OCI-LY1 (cell line): ENCODE results near the gene SAA4.
"Not testable (repeated sequence)": the region's sequence is repeated elsewhere in the genome, so short reads cannot be mapped to it uniquely, and the experiment has no call there.

ENCODE experiments used
- H2AFZ ChIP-seq: fragments of 200-600 bp; sonication (generic), shearing (Covaris generic); 2 replicates; pipeline ENCODE4 v1.6.0; 2014; ENCODE audit warnings: antibody characterized with exemption, mild to moderate bottlenecking, low read length
- H3F3A ChIP-seq: fragments of 200-600 bp; sonication (generic), shearing (Covaris generic); 2 replicates; pipeline ENCODE4 v1.6.0; 2014; ENCODE audit warnings: mild to moderate bottlenecking, antibody characterized with exemption, low read length, moderate library complexity; ENCODE audit not compliant: insufficient read depth
- H3K27ac ChIP-seq: fragments of 200-600 bp; sonication (generic); 2 replicates; pipeline ENCODE4 v1.5.1; 2014; ENCODE audit warnings: low read length, mixed run types, mild to moderate bottlenecking, low read depth; ENCODE audit not compliant: poor library complexity, severe bottlenecking
- H3K27me3 ChIP-seq: fragments of 200-600 bp; sonication (generic); 2 replicates; pipeline ENCODE4 v1.6.0; 2014; ENCODE audit warnings: antibody characterized with exemption, mild to moderate bottlenecking, low read length, moderate library complexity; ENCODE audit not compliant: insufficient read depth
- H3K36me3 ChIP-seq: fragments of 200-600 bp; sonication (generic); 2 replicates; pipeline ENCODE4 v1.6.1; 2014; ENCODE audit warnings: mild to moderate bottlenecking, antibody characterized with exemption, low read length, moderate library complexity, mixed read lengths; ENCODE audit not compliant: insufficient read depth
- H3K4me1 ChIP-seq: fragments of 200-600 bp; sonication (generic); 2 replicates; pipeline ENCODE4 v1.5.1; 2014; ENCODE audit warnings: mild to moderate bottlenecking, low read length, moderate library complexity; ENCODE audit not compliant: insufficient read depth, severe bottlenecking
- H3K4me2 ChIP-seq: fragments of 200-600 bp; sonication (generic), shearing (Covaris generic); 2 replicates; pipeline ENCODE4 v1.6.1; 2014; ENCODE audit warnings: low read length
- H3K4me3 ChIP-seq: fragments of 200-600 bp; sonication (generic); 2 replicates; pipeline ENCODE4 v1.5.1; 2014; ENCODE audit warnings: low read length, low read depth, mild to moderate bottlenecking, mixed read lengths; ENCODE audit not compliant: poor library complexity, severe bottlenecking
- H3K79me2 ChIP-seq: fragments of 200-600 bp; shearing (Covaris generic); 2 replicates; pipeline ENCODE4 v1.6.1; 2016; ENCODE audit warnings: mixed run types, low read length, mixed read lengths; ENCODE audit not compliant: insufficient read depth
- H3K9ac ChIP-seq: fragments of 200-600 bp; sonication (generic), shearing (Covaris generic); 2 replicates; pipeline ENCODE4 v1.6.1; 2014; ENCODE audit warnings: mild to moderate bottlenecking, low read length, mixed read lengths
- H3K9me2 ChIP-seq: fragments of 200-600 bp; sonication (generic), shearing (Covaris generic); 2 replicates; pipeline ENCODE4 v1.6.1; 2014; ENCODE audit warnings: low read depth, mild to moderate bottlenecking, low read length, mixed read lengths
- H3K9me3 ChIP-seq: fragments of 200-600 bp; shearing (Covaris generic); 2 replicates; pipeline ENCODE4 v1.6.1; 2014; ENCODE audit warnings: low read length, mixed read lengths
- H4K20me1 ChIP-seq: fragments of 200-600 bp; sonication (generic), shearing (Covaris generic); 2 replicates; pipeline ENCODE4 v1.6.0; 2016; ENCODE audit warnings: mild to moderate bottlenecking, low read length; ENCODE audit not compliant: insufficient read depth
- CTCF ChIP-seq: fragments of 200-600 bp; sonication (generic), shearing (Covaris generic); IDR thresholded peaks from 2 replicates; pipeline ENCODE4 v1.5.1; 2017; ENCODE audit warnings: mild to moderate bottlenecking, antibody characterized with exemption, low read length, moderate library complexity, mixed read lengths
- EZH2 ChIP-seq: fragments of 200-600 bp; sonication (generic), shearing (Covaris generic); IDR thresholded peaks from 2 replicates; pipeline ENCODE4 v1.8.0; 2017; ENCODE audit warnings: borderline replicate concordance, mixed run types, mild to moderate bottlenecking, antibody characterized with exemption, low read length, moderate library complexity, mixed read lengths

Gene SAA4

GRCh38 chr11:18253778-18254338, 17.3 kb upstream of the SAA4 start:
- Histone ChIP-seq H3K79me2 (no peaks in the 10 kb centered on the region), H3K9me2 (no peaks in the 10 kb centered on the region), H3K4me3 (no peak overlapping the region), H3F3A (no peaks in the 10 kb centered on the region), H3K27ac (no peak overlapping the region), H3K9me3 (no peaks in the 10 kb centered on the region), H4K20me1 (no peaks in the 10 kb centered on the region), H2AFZ (no peak overlapping the region), H3K4me2 (no peak overlapping the region), H3K36me3 (no peaks in the 10 kb centered on the region), H3K9ac (no peak overlapping the region), H3K27me3 (no peaks in the 10 kb centered on the region), H3K4me1 (no peaks in the 10 kb centered on the region)
- TF ChIP-seq CTCF (no peak), EZH2 (no peak)

- no peak overlapping the region for H3K27ac ChIP-seq
- H3F3A ChIP-seq, result no peaks in the 10 kb centered on the region
- H3K27me3 ChIP-seq, result no peaks in the 10 kb centered on the region
- H3K79me2 ChIP-seq, result no peaks in the 10 kb centered on the region
- H3K4me3 ChIP-seq, result no peak overlapping the region
- H3K4me2 ChIP-seq, result no peak overlapping the region
- H3K4me1 ChIP-seq, result no peaks in the 10 kb centered on the region
- no peaks in the 10 kb centered on the region for H4K20me1 ChIP-seq
- no peaks in the 10 kb centered on the region for H3K9me2 ChIP-seq
- no peak for TF ChIP-seq CTCF
- TF ChIP-seq EZH2, result no peak
- no peaks in the 10 kb centered on the region for H3K36me3 ChIP-seq
- H2AFZ ChIP-seq, result no peak overlapping the region
- H3K9ac ChIP-seq, result no peak overlapping the region
- no peaks in the 10 kb centered on the region for H3K9me3 ChIP-seq
These were observed 16.6 kb upstream of the SAA4 start for GRCh38 chr11:18253233-18253632.

- TF ChIP-seq CTCF, result no peak
- TF ChIP-seq EZH2, result no peak
- Histone ChIP-seq H3K36me3 (no peaks in the 10 kb centered on the region), H4K20me1 (no peaks in the 10 kb centered on the region), H3K79me2 (no peaks in the 10 kb centered on the region), H3K9me2 (no peaks in the 10 kb centered on the region), H3K9ac (no peak within 1 kb of the TSS), H3K27me3 (no peaks in the 10 kb centered on the region), H3K9me3 (no peaks in the 10 kb centered on the region), H3K4me3 (no peak within 1 kb of the TSS), H3F3A (no peaks in the 10 kb centered on the region), H3K4me1 (peaks cover 10% of the 10 kb centered on the region), H2AFZ (no peak within 1 kb of the TSS), H3K27ac (no peak within 1 kb of the TSS), H3K4me2 (no peak within 1 kb of the TSS)
These were observed 12.0 kb upstream of the SAA4 start, which contains the start of gene SAA2 for GRCh38 chr11:18248561-18248960. SAA2 (minus strand) TSS chr11:18248668; CDS start chr11:18248011, 657 bp downstream.

GRCh38 chr11:18247191-18247581, 10.6 kb upstream of the SAA4 start:
- not testable (repeated sequence) for H3K4me3 ChIP-seq, H4K20me1 ChIP-seq, H3K79me2 ChIP-seq, H3F3A ChIP-seq, H3K9me3 ChIP-seq, H3K36me3 ChIP-seq, H3K4me2 ChIP-seq, H3K27ac ChIP-seq, H2AFZ ChIP-seq, H3K9me2 ChIP-seq, H3K9ac ChIP-seq, H3K27me3 ChIP-seq, H3K4me1 ChIP-seq

- not testable (repeated sequence) for H3K9me2 ChIP-seq, H4K20me1 ChIP-seq, H3K4me1 ChIP-seq, H3K9me3 ChIP-seq, H3K9ac ChIP-seq, H3K27me3 ChIP-seq, H3F3A ChIP-seq, H3K36me3 ChIP-seq, H3K4me3 ChIP-seq, H3K79me2 ChIP-seq, H3K27ac ChIP-seq, H2AFZ ChIP-seq
- H3K4me2 ChIP-seq, result 0 out of 2 replicates have a peak overlapping the region, but pooled peaks have one; percentile 7
These were observed 10.0 kb upstream of the SAA4 start for GRCh38 chr11:18246379-18247190.
